Measurements from ENCODE around the gene ENKUR.

DNA sequence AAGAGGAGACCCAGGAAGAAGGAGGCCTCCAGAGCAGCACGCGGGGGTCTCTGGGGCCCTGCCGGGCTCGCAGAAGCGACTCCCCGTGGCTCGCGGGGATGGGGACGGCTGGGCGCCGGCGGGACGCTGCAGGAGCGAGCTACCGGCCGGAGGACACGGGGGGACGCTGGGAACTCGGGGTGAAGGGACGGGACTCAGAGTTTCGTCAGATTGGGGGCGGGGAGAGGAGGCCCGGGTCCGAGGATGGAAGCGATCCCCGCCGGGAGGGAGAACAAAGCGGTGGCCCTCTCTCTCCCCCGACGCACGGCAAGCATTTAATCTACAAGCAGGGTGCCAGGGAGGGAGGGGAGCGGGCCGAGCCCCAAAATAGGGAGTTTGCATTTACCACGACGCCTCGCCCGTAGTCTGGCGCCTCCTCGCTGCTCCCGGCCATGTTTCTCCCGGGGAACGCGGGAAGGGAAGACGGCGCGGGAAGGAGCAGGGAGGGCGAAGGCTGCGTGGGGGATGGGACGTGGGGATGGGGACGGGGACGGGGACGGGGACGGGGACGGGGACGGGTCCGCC, 63.7 kb downstream of the ENKUR start, which contains the start of gene PRTFDC1:
- TF ChIP-seq CTCF (IDR thresholded peaks at IDR 0.05) (no peak), POLR2A (IDR thresholded peaks at IDR 0.05) (no peak)

All from lower leg skin (tissue), 3 donors.